ENCODE data around the gene CLIP2.

Gene CLIP2

DNA sequence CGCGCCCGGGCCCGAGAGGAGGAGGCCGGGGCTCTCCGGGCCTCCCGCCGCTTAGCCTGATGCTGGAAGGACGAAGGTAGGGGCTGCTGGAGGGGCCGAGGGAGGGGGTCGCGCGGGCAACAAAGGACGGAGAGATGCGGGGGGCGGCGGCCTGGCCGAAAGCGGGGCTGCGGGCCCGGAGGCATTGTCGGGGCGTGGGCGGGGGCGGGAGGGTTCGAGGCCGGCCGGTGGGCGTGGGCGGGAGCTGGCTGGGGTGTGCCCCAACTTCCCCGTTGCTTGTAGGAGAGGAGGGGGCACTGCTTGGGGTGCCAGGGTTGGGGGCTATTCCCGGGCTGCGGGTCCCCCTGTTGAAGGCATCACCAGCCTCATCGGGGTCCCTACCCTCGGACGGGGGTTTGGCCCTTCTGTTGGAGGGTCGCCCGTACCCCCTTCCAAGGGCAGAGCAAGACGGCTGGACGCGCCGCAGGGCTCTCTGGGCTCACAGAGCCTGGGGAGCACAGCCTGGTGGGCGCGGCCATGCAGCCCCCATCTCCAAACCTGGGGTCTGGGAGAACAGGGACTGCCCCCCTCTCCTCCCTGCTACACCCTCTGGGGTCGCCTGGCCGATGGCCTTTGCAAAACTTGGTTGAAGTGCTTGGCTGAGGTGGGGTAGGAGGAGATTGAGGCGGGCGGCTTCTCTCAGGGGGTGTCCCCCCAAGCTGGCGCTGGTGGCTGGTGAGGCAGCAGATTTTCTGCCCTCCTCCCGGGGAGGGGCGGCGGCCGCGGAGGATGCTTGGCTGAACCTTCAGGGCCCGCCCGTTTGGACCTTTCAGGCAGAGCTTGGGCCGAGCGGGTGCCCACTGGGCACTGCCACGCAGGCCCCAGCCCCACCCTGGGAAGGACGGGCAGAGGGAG, 699 bp downstream of the CLIP2 start:
- DNase-seq (ENCODE audit: low spot score), result peak; percentile 57
- TF ChIP-seq, protein P1, sequence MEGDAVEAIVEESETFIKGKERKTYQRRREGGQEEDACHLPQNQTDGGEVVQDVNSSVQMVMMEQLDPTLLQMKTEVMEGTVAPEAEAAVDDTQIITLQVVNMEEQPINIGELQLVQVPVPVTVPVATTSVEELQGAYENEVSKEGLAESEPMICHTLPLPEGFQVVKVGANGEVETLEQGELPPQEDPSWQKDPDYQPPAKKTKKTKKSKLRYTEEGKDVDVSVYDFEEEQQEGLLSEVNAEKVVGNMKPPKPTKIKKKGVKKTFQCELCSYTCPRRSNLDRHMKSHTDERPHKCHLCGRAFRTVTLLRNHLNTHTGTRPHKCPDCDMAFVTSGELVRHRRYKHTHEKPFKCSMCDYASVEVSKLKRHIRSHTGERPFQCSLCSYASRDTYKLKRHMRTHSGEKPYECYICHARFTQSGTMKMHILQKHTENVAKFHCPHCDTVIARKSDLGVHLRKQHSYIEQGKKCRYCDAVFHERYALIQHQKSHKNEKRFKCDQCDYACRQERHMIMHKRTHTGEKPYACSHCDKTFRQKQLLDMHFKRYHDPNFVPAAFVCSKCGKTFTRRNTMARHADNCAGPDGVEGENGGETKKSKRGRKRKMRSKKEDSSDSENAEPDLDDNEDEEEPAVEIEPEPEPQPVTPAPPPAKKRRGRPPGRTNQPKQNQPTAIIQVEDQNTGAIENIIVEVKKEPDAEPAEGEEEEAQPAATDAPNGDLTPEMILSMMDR (IDR thresholded peaks at IDR 0.05; ENCODE audit: extremely low read depth, insufficient read depth, missing control alignments), result no peak
- in situ Hi-C loops (cut with MboI; ENCODE audit: low pct_unique_long_range_greater_than_20kb, low sequenced_read_pairs, unreplicated experiment), result no loop called here

GRCh38 chr7:74290553-74290950, 1.3 kb downstream of the CLIP2 start:
- DNase-seq (ENCODE audit: low spot score), result peak; percentile 40
- TF ChIP-seq, protein P1 (IDR thresholded peaks at IDR 0.05; ENCODE audit: extremely low read depth, insufficient read depth, missing control alignments), result no peak
- in situ Hi-C loops (cut with MboI; ENCODE audit: low pct_unique_long_range_greater_than_20kb, low sequenced_read_pairs, unreplicated experiment), result no loop called here

DNA sequence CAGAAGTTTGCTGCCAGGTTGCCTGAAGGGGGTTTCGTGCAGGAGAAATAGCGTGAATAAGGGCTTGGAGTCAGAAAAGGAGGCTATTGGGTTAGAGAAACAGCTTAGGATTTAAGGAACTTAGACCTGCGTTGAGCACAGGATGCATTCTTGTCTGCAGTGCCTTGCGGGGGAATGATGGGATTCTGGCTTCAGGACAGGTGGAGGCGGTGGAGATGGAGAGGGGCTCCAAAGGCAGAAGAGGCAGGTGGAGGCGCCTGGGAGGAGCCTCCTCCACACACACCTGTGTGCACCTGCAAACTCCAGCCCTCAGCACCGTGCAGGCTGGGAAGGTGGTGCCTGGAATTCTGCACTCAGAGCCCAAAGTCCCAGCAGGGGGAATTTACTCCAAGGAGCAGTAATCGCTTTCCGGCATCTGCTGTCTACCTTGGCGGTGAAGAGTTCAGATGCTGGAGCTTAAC, 1.8 kb downstream of the CLIP2 start:
- TF ChIP-seq, protein P1 (IDR thresholded peaks at IDR 0.05; ENCODE audit: extremely low read depth, insufficient read depth, missing control alignments), result no peak
- in situ Hi-C loops (cut with MboI; ENCODE audit: low pct_unique_long_range_greater_than_20kb, low sequenced_read_pairs, unreplicated experiment), result no loop called here
- peak; percentile 16 for DNase-seq (ENCODE audit: low spot score)

DNA sequence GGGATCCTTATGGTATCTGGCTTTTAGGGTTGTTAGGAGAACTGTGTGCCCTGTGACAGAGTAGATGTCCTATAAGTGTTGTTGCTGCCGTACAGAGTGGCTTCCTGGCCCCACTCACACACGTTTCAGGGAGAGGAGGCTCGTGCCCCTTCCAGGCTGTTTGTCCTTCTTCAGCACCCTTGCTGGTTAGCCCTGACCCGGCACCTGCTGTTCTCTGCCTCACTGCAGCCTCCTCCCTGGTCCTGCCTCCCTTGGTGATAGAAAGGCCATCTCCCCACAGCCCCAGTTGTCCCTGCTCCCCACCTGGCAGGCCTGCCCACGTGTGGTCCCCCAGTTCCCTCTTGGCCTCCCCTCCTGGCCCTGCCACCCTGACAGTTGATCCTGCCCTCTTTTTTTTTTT, 2.3 kb downstream of the CLIP2 start:
- TF ChIP-seq, protein P1 (IDR thresholded peaks at IDR 0.05; ENCODE audit: extremely low read depth, insufficient read depth, missing control alignments), result no peak
- in situ Hi-C loops (cut with MboI; ENCODE audit: low pct_unique_long_range_greater_than_20kb, low sequenced_read_pairs, unreplicated experiment), result no loop called here

DNA sequence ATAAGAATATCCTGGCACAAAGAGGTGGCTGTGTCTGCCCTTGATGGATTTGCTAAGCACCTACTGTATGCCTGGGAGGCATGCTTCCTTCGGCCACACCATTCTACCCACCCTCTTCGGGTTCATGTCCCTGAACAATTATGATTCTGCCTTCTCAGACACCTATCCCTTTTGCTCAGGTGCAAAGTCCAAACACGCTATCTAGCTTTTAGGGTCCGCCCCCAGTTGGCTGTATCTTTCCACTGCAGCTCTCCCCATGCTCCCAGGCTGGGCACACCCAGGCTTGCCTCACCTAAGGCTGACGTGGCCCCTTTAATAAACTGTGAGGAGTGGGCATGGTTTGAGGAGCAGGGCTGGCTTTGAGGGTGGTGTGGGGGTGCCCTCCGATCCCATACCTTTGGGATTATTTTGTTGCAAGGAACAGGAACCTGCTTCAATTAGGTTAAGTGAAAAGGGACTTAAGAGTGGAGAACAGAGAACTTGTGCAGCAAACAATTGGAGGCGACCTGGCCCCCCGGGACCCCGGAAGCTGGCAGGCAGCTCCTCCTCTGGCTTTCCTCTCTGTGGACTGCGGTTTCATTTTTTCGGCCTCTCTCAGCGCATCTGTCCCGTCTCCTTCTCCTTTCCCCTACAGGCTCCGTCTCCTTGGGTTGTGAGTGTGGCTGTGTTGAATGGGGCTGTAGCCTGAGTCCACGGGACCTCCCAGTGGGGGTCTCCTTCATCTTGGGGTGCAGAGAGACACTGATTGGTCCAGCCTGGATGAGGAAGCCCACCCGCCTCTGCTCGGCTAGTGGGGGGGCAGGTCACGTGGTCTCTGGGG, 3.8 kb downstream of the CLIP2 start:
- in situ Hi-C loops (cut with MboI; ENCODE audit: low pct_unique_long_range_greater_than_20kb, low sequenced_read_pairs, unreplicated experiment), result no loop called here
- TF ChIP-seq, protein P1 (IDR thresholded peaks at IDR 0.05; ENCODE audit: extremely low read depth, insufficient read depth, missing control alignments), result no peak
- DNase-seq (ENCODE audit: low spot score), result no peak

More for the DNA sequence above, 2.3 kb downstream of the CLIP2 start:
- DNase-seq (ENCODE audit: low spot score), result no peak

DNA sequence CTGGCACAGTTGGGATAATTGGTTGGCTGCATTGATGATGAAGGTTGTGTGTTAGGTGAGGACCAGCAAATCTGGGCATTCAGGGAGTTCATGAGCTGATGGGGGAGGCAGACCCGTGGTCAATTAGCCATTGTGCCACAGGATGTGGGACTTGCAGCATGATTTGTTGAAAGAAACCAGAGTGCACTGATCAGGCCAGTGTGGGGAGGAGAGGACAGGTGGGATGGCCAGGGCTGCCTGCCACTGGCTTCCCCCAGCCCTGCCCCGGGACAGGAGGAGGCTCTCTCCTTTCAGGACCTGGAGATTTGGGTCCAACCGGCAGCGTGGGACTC, 4.3 kb downstream of the CLIP2 start:
- in situ Hi-C loops (cut with MboI; ENCODE audit: low pct_unique_long_range_greater_than_20kb, low sequenced_read_pairs, unreplicated experiment), result no loop called here
- DNase-seq (ENCODE audit: low spot score), result no peak
- TF ChIP-seq, protein P1 (IDR thresholded peaks at IDR 0.05; ENCODE audit: extremely low read depth, insufficient read depth, missing control alignments), result no peak

All from GM13977 (cell line).